BLaER1 treated with 17β-estradiol and CSF1 and Interleukin-3, amounts not matched to agents 10 nM and 100 nM (cell line): ENCODE data around the gene TENM3.
A peak's percentile ranks its signal among the peaks of the same experiment; 100 is the strongest.

Source experiments
- H3K27ac ChIP-seq, 11 experiments: shearing (Covaris generic); formaldehyde crosslinking; 2 replicates each; pipeline ENCODE4 v1.8.1; 2022
- H3K27me3 ChIP-seq, 11 experiments: shearing (Covaris generic); formaldehyde crosslinking; 2 replicates each; pipeline ENCODE4 v1.8.1; 2022
- H3K36me3 ChIP-seq, 11 experiments: shearing (Covaris generic); formaldehyde crosslinking; 2 replicates each; pipeline ENCODE4 v1.8.1; 2022
- H3K4me1 ChIP-seq, 10 experiments: shearing (Covaris generic); formaldehyde crosslinking; 2 replicates each; pipeline ENCODE4 v1.8.1; 2022
- H3K4me2 ChIP-seq, 11 experiments: shearing (Covaris generic); formaldehyde crosslinking; 2 replicates each; pipeline ENCODE4 v1.8.1; 2022
- H3K4me3 ChIP-seq, 10 experiments: shearing (Covaris generic); formaldehyde crosslinking; 2 replicates each; pipeline ENCODE4 v1.8.1; 2022
- H3K9ac ChIP-seq, 11 experiments: shearing (Covaris generic); formaldehyde crosslinking; 2 replicates each; pipeline ENCODE4 v1.8.1; 2022
- H3K9me3 ChIP-seq, 11 experiments: shearing (Covaris generic); formaldehyde crosslinking; replicated peaks in 1 of 11; 2 replicates each; pipeline ENCODE4 v1.8.1; 2022
- H4K20me1 ChIP-seq, 11 experiments: shearing (Covaris generic); formaldehyde crosslinking; 2 replicates each; pipeline ENCODE4 v1.8.1; 2022
- Cebpa-rat ChIP-seq, 11 experiments: shearing (Covaris generic); IDR thresholded peaks; 2 replicates each; pipeline ENCODE4 v1.8.1; 2022

TENM3 gene

DNA sequence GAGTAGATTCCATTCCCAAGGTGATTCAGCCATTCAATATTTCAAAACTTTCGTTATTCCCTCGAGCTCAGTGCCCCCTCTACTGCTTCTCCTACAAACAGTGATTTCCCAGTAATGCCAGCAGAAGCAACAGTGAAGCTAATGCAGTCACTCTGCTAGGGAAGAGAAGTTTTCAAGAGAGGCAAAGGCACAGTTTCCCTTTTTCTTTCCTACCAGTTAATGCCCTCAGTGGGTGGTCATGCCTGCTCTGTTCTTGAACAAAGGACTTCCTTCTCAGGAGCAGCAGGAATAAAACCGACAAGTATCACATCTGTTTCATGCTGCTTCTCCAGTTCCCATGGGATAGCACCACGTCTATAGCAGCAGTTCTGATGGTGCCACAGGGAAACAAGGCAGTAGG lies 317.2 kb downstream of the TENM3 start:
- Histone ChIP-seq H3K4me1 (peaks cover 8 to 22% (median 11%) of the 10 kb centered on the region in 10 experiments; a peak in 19 of 20 replicates), H3K27ac (no peak overlapping the region), H3K4me3 (no peak overlapping the region), H3K4me2 (peak overlapping the region in 5 of 11 experiments; percentile 4 to 25 (median 7); a peak in 2 of 22 replicates), H3K9me3 (no peaks in the 10 kb centered on the region), H3K36me3 (no peaks in the 10 kb centered on the region), H4K20me1 (no peaks in the 10 kb centered on the region), H3K9ac (no peak overlapping the region), H3K27me3 (no peaks in the 10 kb centered on the region)
- no peak for TF ChIP-seq Cebpa-rat (IDR thresholded peaks at IDR 0.05)

DNA sequence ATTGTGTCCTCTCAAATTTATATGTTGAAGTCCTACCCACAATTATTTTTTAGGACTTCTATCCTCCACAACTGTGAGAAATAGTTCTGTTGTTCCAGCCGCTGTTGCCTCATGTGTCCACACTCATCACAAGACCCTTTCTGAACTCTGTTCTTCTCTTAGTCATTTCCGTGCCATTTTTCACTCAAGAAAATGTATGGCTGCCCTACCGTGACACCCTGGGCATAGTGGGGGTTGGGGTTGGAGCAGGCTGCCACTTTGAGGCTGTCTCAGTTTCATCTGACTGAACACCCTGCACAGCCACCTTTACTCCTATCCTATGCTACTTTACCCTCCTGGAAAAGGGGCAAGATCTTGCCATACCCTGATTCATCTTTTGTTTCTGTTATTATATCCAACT lies 319.1 kb downstream of the TENM3 start:
- Histone ChIP-seq H3K9ac (no peak overlapping the region), H4K20me1 (no peaks in the 10 kb centered on the region), H3K4me3 (no peak overlapping the region), H3K9me3 (no peaks in the 10 kb centered on the region), H3K36me3 (no peaks in the 10 kb centered on the region), H3K27ac (no peak overlapping the region), H3K27me3 (no peaks in the 10 kb centered on the region), H3K4me2 (peak overlapping the region; percentile 12 to 62 (median 45)), H3K4me1 (peaks cover 7 to 22% (median 11%) of the 10 kb centered on the region in 10 experiments; a peak in 19 of 20 replicates)
- TF ChIP-seq Cebpa-rat (IDR thresholded peaks at IDR 0.05) = no peak

- Histone ChIP-seq H3K9me3 (no peaks in the 10 kb centered on the region), H3K4me1 (peaks cover 8 to 29% (median 17%) of the 10 kb centered on the region in 10 experiments; a peak in 19 of 20 replicates), H4K20me1 (no peaks in the 10 kb centered on the region)
Measured at GRCh38 chr4:182564724-182565369, 321.6 kb downstream of the TENM3 start.

DNA sequence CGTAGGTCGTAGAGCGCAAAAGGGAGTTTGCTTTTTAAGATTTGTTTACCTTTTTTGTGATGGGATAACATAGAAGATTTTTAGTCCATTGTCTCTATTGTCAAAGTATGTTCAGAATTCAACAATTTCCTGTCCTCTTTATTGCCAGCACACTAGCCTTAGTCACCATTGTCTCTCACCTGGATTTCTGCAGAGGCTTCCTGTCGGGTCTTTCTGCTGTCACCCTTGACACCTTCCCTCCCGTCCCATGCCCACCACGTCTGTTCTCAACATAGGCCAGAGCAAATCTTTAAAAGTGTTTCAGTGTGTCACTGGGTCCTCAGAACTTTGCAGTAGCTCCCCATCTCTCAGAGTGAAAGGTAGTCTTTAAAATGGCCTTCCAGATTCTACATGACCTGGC lies 323.9 kb downstream of the TENM3 start:
- H3K4me2 ChIP-seq = no peak overlapping the region
- no peak overlapping the region for H3K27ac ChIP-seq

More at GRCh38 chr4:182564724-182565369, 321.6 kb downstream of the TENM3 start:
- Histone ChIP-seq H3K27ac (no peak overlapping the region), H3K4me2 (no peak overlapping the region), H3K27me3 (no peaks in the 10 kb centered on the region), H3K36me3 (no peaks in the 10 kb centered on the region), H3K4me3 (no peak overlapping the region), H3K9ac (no peak overlapping the region)
- TF ChIP-seq Cebpa-rat (IDR thresholded peaks at IDR 0.05) = no peak

DNA sequence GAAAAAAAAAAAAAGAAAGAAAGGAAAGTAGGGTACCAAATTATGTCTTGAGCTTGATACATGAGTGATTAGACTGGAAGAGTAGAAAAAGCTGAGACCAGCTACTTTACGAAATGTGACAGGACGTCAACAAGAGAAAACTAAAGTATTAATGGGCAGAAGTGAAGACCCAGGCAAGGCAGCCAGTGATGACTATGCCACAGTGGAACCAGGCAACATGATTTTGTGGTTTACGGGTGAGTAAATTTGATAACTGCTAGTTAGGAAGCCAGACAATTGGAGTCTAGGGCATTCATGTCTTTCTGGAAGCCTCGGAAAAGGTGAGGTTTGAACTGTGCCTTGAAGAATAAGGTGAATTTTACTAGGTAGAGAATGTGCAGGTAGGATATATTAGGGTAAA lies 326.4 kb downstream of the TENM3 start:
- no peak overlapping the region for H3K27ac ChIP-seq
- H3K4me2 ChIP-seq = peak overlapping the region in 7 of 11 experiments; percentile 10 to 38 (median 19); a peak in 5 of 22 replicates
- H3K9me3 ChIP-seq = no peaks in the 10 kb centered on the region
- no peak overlapping the region for H3K9ac ChIP-seq
- H4K20me1 ChIP-seq = no peaks in the 10 kb centered on the region
- no peaks in the 10 kb centered on the region for H3K36me3 ChIP-seq
- H3K4me1 ChIP-seq = peaks cover 0 to 7% (median 5%) of the 10 kb centered on the region in 10 experiments; a peak in 3 of 20 replicates
- H3K4me3 ChIP-seq = no peak overlapping the region
- no peak for TF ChIP-seq Cebpa-rat (IDR thresholded peaks at IDR 0.05)
- H3K27me3 ChIP-seq = no peaks in the 10 kb centered on the region

More for the DNA sequence above, 323.9 kb downstream of the TENM3 start:
- no peaks in the 10 kb centered on the region for H4K20me1 ChIP-seq
- no peaks in the 10 kb centered on the region for H3K9me3 ChIP-seq
- no peak overlapping the region for H3K4me3 ChIP-seq
- no peaks in the 10 kb centered on the region for H3K36me3 ChIP-seq
- H3K9ac ChIP-seq = no peak overlapping the region
- no peak for TF ChIP-seq Cebpa-rat (IDR thresholded peaks at IDR 0.05)
- H3K27me3 ChIP-seq = no peaks in the 10 kb centered on the region
- H3K4me1 ChIP-seq = peaks cover 5 to 17% (median 12%) of the 10 kb centered on the region in 10 experiments; a peak in 19 of 20 replicates

DNA sequence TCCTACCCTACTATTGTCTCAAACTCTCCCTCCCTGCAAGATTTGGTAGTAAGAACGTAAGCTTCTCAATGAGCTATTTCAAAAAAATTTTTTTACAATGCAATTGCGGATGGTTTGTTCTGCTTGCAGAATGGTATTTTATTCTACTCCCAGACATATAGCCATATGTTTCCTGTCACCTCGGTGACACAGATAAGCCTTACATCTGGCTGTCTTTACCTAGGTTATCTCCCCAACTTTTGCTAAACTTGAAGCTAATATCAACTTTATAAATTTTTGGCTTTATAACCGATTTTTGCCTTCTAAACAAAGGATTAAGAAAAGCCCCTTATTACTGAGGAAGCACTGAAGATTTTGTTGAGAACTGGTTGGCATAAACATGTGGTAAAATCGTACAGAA lies 331.5 kb downstream of the TENM3 start:
- TF ChIP-seq Cebpa-rat (IDR thresholded peaks at IDR 0.05) = no peak
- H3K36me3 ChIP-seq = no peaks in the 10 kb centered on the region
- no peak overlapping the region for H3K4me2 ChIP-seq
- no peaks in the 10 kb centered on the region for H3K9me3 ChIP-seq
- H4K20me1 ChIP-seq = no peaks in the 10 kb centered on the region
- H3K27ac ChIP-seq = no peak overlapping the region
- no peak overlapping the region for H3K4me3 ChIP-seq
- no peaks in the 10 kb centered on the region for H3K27me3 ChIP-seq
- no peak overlapping the region for H3K9ac ChIP-seq
- H3K4me1 ChIP-seq = no peaks in the 10 kb centered on the region

DNA sequence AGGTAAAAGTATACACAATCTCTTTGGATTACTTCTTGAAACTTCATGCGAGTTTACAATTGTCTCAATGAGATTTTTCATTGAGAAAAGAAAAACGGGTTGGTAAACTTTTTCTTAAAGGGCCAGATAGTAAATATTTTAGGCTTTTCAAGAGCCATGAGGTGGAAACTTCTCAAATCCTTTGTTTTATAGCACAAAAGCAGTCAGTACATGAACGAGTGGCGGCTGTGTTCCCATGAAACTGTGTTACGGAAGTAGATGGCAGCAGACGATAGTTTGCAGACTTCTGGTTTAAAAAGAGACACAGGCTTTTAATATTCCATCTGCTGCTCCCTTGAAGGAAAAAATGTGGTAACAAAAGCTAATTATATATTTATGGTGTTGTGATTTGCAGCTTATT lies 332.0 kb downstream of the TENM3 start:
- Histone ChIP-seq H3K9me3 (no peaks in the 10 kb centered on the region), H3K4me1 (no peaks in the 10 kb centered on the region), H4K20me1 (no peaks in the 10 kb centered on the region), H3K4me2 (no peak overlapping the region), H3K4me3 (no peak overlapping the region), H3K9ac (no peak overlapping the region), H3K36me3 (no peaks in the 10 kb centered on the region), H3K27ac (no peak overlapping the region), H3K27me3 (no peaks in the 10 kb centered on the region)
- TF ChIP-seq Cebpa-rat (IDR thresholded peaks at IDR 0.05) = no peak

GRCh38 chr4:182576601-182577289 lies 333.5 kb downstream of the TENM3 start:
- Histone ChIP-seq H4K20me1 (no peaks in the 10 kb centered on the region), H3K9me3 (no peaks in the 10 kb centered on the region), H3K27ac (no peak overlapping the region), H3K4me3 (no peak overlapping the region), H3K27me3 (no peaks in the 10 kb centered on the region), H3K4me1 (no peaks in the 10 kb centered on the region), H3K36me3 (no peaks in the 10 kb centered on the region), H3K9ac (no peak overlapping the region), H3K4me2 (no peak overlapping the region)
- TF ChIP-seq Cebpa-rat (IDR thresholded peaks at IDR 0.05) = no peak

GRCh38 chr4:182577411-182577810 lies 334.2 kb downstream of the TENM3 start:
- Histone ChIP-seq H3K4me1 (no peaks in the 10 kb centered on the region), H3K36me3 (no peaks in the 10 kb centered on the region), H3K9ac (no peak overlapping the region), H3K4me3 (no peak overlapping the region), H4K20me1 (no peaks in the 10 kb centered on the region), H3K4me2 (no peak overlapping the region), H3K9me3 (no peaks in the 10 kb centered on the region), H3K27ac (no peak overlapping the region), H3K27me3 (no peaks in the 10 kb centered on the region)
- TF ChIP-seq Cebpa-rat (IDR thresholded peaks at IDR 0.05) = no peak

DNA sequence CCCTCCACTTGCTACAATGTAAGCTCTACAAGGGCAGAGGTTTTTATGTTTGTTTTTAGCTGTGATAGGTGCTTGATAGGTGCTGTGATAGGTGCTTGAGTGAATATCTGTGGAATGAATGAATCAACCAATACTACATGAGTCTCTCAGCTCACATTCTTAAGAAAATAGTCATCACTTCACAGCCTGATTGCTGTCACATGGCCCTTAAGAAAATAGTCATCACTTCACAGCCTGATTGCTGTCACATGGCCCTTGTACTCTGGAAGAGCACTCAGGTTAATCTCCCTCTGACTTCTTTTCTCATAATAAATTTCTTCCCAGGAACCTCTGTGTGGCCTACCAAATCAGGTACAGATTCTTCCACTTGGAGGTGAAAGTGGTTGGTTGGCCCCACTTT lies 335.2 kb downstream of the TENM3 start:
- Histone ChIP-seq H3K4me2 (no peak overlapping the region), H3K4me1 (no peaks in the 10 kb centered on the region), H3K27me3 (no peaks in the 10 kb centered on the region), H3K9ac (no peak overlapping the region), H3K27ac (no peak overlapping the region), H3K9me3 (no peaks in the 10 kb centered on the region), H3K36me3 (no peaks in the 10 kb centered on the region), H3K4me3 (no peak overlapping the region), H4K20me1 (no peaks in the 10 kb centered on the region)
- TF ChIP-seq Cebpa-rat (IDR thresholded peaks at IDR 0.05) = no peak
